Central memory CD4-positive, alpha-beta T cell (primary cell): ENCODE measurements around the gene SLC14A1.

Experiments used
- DNase-seq: peaks from one replicate; pipeline ENCODE4 v3.0.0; 2022
- total RNA-seq, 3 experiments: gene quantifications; one replicate each; lab custom pipeline; 2026; lab: John Stamatoyannopoulos, UW

SLC14A1 gene
- total RNA-seq, result 0.07 to 19.5 (median 0.65) reads per million in 3 experiments

DNA sequence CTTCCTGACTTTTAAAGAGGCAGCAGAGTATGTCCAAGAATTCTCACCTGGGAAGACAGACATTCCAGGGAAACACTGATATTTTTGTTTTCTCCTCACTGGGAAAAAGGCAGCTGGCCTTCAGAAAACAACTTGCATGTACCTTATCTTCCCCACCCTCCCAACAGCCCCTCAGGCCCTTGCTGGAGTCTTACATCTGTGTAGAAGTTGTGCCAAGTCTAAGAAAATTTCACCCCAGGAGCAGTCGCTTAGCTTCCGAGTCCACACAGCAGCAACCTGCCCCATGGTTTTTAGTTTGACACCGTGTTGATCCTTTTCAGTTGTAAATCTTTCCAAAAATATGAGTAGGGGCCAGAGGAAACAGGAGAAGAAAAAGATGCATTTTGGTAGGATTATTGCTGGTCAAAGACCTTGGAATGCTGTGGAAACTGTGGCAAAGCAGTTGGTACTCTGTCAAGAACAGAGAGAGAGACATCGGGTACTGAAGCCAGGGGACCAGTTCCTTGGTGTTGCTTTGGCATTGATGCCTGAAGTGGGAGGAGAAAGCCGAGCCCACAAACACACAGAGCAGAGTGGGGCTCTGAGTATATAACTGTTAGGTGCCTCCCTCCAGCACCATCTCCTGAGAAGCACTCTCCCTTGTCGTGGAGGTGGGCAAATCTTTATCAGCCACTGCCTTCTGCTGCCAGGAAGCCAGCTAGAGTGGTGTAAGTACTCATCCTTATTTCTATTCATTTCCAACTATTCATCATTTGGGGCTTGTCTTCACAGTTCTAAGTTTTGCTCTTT is at the start of gene SLC14A1:
SLC14A1 (plus strand) TSS at position 615 of the 789 bp plus-strand sequence. CDS start 6,140 bp downstream, outside the sequence.
- DNase-seq, result no peak

DNA sequence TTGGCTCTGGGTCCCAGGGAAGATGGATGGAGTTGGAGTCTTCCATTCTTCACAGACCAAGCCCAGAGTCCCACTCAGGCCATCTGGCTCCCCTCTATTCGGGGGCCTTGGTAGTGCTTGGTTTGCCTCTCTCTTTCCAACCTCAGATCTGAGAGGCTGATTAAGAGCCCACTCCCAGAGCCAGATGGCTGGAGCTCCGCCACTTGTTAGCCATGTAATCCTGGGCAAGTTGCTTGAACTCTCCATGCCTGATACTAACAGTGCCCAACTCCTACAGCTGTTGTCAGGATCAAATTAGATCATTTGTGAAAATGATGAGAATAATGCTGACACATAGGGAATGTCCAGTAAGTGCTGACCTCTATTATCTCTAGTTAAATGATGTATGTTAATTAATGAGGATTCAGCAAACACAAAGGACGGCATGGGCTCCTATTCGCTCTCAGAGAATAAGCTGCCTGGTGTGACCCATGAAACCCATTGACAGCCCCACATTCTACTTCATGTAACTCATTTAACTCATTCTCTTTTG is 46.6 kb upstream of the SLC14A1 start:
- no peak for DNase-seq

DNA sequence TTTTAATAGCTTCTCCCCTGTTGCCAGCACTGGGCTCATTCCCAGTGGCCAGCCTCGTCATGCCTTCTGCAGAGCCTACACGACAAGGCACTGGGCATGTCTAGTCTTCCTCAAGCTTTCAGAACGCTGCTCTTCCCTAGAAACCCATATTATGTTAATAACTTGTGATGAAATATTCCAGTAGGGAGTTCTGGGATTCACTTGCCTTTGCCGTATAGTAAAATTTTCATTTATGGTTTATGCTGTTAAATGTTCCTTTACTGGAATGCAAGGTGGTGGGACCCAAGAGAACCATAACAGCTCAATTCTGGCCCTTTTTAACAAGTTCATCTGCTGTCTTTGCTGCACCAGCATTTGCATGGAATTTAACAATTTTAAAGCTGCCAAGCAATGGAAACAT is 45.5 kb upstream of the SLC14A1 start:
- DNase-seq, result no peak

DNA sequence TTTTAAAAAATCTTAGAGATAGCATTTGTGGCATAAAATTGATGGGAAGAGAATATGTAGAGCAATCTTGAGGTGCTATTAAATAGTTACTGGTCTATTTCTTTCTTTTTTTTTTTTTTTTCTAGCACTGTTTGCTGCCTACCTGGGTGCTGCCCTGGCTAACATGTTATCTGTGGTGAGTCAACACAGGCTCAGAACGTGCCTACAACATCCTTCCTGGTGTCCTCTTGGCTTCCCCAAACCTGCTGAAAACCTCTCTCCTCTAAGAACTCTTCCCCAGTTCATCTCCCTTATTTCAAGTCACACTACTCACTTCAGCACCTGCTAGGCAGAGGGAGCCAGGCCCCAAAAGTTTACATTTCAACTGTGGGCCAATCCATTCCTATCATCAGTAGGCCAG is 45.1 kb upstream of the SLC14A1 start:
- no peak for DNase-seq

DNA sequence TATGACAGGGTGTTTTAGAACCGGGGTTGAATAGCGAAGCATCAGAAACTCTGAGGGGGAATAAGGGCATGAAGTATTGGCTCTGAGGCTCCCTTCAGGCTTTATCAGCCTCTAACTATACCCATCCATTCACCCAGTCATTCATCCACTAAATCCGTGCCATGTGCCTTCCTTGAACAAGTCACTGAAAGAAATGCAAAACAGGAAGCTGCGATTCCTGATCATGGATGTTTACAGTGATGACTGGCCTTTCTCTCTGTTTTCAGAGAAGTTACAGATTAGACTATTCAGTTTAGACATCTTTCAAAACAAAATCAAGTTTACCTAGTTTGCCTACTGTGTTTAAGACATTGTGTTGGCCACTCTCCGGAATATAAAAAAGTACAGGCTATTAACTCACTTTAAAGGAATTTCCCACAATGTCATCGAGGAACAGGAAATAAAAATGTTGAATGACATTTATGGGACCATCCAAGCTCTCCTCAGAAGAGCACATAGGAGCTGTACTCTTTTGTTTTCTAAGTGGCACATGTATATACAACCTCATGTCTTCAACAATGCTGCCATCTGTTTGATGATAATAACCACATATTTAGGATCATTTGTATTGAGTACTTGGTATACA is 43.8 kb upstream of the SLC14A1 start:
- no peak for DNase-seq

DNA sequence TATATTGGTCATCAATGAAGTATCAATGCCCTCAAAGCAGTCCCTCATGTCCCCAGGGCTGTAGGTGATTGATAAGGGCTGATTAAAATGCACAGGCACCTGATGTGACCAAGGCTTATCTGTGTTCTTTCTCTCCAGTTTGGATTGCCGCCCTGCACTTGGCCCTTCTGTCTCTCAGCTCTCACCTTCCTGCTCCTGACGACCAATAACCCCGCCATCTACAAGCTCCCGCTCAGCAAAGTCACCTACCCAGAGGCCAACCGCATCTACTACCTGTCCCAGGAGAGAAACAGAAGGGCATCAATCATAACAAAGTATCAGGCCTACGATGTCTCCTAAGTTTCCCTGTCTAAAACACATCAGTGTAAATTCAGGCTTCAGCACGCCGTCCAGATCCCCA is 41.8 kb upstream of the SLC14A1 start:
- DNase-seq, result no peak

DNA sequence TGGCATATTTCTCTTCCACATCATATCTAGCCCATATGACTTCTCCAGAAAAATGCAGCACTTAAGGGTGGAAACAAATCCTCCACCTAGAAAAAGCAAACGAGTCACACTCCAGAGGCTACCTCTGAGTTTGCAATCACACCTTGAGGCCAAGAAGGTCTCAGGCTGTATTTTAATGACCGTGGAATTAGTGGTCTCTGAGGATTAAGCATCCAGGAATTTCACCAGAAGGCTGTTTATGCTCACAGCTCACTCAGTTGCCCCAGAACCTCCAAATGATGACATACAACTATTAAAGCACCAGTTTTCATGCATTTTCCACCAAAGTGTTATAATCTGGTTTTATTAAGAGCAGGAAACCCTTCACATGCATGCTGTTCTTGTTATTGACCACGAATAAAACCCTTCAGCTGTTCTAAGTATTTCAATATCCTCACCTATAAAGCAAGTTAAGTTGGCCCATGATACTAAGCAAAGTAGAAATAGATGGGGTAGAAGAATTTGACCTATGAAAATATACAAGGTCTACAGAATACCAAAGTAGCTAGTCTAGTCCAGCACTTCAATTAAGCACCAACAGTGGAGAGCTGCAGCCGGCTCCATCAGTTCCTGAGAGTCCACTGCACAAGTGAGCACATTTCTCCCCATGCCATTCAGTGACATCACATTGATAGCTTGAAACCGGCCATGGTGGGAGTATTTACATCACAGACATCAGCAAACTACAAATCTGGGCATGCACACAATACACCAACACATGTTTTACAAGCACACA is 39.5 kb upstream of the SLC14A1 start:
- no peak for DNase-seq

DNA sequence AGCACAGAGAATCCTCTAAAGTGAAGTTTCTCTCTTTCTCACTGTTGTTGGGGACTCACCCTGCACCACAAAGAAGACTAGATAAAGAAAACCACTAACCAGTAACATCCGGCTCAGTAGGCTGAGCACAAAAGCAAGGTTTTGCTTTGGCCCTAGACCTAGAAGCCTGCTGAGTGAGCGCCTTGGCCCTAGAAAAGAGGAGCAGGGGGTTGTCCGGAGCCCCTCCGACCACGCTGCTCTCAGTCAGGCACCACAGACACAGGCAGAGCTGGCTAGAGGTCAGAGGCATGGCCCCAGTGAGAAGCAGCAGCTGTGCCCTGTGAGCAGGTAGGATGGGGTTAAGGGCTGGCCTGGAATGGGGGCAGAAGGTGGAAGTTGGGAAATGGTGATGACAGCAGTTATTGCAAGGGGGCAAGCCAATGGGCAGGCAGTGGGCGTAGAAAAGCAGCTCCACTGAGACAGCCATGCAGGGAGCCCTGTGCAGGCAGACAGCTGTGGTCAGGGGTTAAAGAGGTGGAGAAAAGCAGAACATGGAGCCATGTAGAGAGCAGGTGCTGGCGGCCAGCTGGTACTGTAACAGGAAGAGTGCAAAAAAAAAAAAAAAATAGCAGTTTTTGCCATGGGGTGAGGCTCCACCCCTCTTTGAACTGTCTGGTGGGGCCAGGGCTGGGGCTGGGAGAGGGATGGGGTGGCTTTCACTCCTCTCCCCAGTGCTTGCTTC is 36.9 kb upstream of the SLC14A1 start:
- DNase-seq, result peak; percentile 78

DNA sequence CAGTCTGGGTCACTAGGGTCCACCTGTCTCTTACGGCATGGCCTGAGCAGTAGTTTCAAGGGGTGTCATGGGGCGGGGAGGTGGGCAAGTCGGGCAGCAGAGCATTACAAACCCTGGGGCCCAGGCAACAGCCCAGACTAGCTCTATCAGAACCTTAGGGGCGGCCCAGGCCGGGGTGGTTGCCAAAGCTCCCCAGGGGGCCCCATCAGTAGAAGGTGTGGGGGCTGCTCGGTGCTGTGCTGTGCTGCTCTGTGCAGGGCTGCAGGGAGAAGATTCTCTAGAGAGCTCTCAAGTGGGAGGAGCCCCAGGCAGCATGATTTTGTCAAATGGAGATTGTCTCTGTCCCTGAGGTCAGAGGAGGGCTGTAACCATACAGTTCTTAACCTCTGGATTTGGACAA is 36.4 kb upstream of the SLC14A1 start:
- no peak for DNase-seq

DNA sequence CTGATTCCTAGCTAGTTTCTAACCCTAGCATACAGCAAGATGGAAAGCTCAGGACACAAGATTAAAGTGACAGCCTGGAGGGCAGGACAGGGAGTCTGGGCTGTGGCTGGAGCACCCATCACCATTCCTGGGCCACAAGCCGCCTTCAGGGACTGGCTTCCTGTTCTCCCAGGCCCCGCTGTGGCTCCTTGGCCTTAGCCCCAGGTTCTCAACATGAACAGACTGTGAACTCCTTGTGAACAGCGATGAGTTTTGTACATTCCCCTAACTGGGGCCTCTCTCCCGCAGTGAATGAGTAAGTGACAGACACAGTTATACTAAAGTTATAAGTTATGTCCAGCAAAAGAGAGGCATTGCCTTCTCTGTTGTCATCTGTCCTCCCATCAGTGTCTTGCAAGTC is 35.9 kb upstream of the SLC14A1 start:
- no peak for DNase-seq

DNA sequence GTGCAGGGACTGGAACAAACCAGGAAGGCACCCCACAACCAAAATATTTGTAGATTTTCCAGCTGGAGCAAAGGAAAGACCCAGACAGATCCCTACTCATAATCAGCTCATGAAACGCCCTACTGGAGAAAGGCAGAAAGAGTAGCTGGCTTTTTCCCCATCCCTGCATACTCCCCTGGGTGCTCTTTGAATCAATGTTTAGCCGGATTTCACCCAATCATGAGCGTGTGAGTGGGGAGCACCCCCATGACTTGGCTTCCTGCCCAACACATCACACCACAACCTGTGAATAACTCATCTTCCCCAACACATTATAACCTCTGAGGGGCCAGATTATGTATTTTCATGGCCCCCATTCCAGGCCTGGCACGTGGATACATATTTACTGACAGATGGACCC is 35.1 kb upstream of the SLC14A1 start:
- DNase-seq, result peak; percentile 28

DNA sequence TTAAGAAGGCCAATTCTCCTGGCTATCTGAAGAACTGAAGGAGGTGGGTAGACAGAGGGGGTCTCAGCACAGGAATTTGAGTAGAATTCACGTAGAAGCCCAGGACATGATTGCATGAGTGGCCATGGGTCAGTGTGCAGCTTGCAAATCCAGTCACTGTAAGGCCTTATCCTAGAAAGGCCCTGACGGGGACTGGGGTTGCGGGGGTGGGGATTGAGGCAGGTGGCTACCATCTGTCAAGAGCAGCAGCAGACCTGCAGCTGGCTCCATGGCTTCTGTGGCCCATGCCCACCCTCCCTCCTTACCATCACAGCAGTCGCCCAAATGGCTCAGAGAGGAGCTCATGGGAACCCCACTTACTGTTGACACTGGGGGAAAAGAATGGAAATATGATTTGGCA is 34.6 kb upstream of the SLC14A1 start:
- DNase-seq, result no peak

DNA sequence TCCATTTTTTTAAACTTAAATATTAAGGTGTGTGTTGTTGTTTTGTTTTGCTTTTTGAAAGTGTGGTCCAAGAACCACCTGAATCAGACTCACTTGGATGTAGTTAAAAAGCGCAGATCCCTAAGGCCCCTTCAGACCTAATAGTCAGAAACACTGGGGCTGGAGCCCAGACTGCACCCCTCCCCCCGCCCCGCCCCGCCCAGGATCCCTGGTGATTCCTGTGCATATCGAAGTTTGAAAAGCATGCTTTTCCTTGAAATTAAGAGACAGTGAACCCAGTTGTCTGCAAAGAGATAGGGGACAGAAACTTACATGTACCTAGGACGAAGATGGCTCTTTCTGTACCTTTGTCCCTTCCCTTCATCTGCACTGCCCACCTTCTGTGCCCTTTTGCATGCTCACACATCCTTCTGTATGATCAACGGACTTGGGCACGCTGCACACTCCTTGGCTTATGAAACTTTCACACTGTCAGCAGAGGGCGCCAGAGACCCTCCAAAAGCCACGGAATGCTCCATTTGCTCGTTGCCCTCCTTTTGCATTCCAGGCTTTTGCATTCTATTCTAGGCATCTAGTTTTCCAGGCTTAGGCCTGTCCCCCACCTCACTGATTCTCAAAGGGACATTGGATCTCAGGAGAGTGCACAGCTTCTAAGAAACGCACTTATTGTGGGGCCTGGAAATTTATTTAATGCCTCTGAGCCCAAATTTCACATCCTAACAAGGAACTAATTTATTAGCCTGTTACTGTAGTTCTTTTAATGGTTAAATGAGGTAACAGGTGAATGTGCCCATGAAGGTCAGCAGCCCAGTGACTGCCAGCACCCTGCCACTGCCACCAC is 32.8 kb upstream of the SLC14A1 start:
- peak; percentile 54 for DNase-seq

DNA sequence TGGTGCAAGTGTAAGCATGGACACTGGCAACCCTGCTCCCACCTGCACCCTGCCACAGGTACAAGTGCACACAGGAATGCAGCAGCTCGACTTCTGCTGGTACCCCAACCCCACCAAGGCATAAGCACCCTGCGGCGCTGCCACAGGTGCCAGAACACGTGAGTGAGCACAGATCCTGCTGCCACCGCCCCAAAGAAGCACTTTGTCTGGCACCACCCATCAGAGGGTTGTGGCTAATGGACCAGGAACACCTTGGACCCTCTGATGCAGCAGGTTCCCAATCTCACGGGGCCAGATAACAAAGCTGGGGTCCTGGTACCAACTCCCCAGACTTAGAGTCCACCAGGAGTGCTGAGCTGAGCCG is 32.2 kb upstream of the SLC14A1 start:
- DNase-seq, result no peak

DNA sequence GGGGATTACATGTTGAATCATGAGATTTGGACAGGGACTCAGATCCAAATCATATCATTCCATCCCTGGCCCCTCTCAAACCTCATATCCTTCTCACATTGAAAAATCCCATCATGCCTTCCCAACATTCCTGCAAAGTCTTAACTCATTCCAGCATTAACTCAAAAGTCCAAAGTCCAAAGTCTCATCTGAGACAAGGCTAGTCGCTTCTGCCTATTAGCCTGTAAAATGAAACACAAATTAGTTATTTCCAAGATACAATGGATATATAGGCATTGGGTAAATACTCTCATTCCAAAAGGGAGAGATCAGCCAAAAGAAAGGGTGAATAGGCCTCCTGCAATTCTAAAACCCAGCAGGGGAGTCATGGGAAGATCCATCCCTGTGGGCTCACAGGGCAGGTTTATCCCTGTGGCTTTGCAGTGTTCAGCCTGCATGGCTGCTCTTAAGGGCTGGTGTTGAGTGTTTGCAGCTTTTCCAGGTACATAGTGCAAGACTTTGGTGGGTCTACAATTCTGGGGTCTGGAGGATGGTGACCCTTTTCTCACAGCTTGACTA is 21.2 kb upstream of the SLC14A1 start:
- no peak for DNase-seq

DNA sequence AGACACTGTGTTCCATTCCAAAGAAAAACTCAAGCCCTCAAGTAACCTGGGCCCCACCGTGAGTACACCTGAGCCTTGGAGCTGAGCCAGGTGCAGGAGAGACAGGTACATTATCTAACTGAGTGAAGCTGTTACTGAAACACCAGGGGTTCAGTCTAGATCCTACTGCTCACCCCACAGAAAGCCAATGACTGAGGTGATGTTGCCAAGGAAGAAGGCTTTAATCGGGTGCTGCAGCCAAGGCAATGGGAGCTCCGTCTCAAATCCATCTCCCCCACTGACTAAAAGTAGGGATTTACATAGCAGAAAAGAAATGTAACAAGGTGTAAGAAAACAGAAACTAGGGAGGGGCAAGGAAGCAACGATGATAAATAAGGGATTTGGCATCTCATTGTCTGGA is 15.2 kb upstream of the SLC14A1 start:
- no peak for DNase-seq

DNA sequence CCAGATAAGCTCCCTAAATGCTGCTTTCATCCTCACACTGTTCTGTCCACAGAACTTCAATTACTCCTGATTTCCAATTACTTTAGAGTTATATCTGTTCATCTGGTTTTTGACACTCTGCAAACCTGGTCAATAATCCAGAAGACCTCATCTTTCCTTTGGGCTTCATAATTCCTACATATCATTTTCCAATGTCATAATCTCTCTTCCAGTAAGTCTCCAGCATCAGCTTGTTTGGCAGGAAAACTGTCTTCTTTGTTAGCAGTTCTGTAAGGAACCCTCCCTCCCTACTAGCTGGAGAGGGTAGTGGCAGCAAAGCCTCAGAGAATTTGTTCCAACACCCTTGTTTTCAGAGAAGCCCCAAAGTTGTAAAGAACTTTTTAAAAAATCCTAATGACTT is 11.9 kb upstream of the SLC14A1 start:
- no peak for DNase-seq

DNA sequence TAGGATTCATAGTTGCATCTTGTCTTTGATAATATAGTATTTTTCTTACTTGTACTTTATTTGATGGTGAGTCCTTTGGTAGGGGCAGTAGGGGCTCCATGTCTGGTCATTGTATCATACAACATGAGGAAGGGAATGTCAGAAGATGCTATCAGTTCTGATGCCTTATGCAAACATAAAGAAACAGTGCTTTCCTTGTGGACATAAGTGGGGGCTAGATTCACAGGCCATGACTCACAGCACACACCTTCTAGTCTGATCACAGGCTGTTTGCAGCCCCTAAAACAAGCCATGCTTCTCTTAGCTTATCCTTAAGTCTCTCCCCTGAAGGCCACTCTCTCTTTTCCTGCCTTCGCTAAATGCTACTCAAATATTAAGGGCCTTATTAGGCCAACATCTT is 10.7 kb upstream of the SLC14A1 start:
- no peak for DNase-seq

DNA sequence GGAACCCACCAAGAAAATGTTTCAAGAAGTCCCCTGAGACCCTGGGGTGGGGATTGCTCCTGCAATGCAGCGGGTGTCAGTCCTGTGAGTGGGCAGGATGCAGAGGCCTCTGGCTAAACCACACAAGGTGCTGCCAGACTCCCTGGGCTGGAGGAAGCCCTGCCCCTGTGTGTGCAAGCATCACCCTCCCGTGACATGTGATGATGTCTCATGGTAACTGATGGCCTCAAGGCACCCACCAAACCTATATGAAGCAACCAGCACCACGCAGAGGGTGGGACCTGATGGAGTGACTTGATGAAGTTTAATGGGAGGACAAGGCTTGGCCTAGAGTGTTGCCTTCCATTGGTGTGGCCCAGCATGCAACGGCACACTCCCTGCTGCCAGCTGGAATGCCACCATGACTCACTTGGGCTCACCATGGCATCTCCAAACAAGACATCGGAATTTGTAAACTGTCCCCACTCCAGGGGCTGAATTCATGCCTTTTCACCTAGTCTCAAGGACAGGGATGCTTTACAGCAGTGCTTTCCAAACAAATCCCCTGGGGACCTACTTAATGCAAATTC is 8.7 kb upstream of the SLC14A1 start:
- DNase-seq, result no peak

DNA sequence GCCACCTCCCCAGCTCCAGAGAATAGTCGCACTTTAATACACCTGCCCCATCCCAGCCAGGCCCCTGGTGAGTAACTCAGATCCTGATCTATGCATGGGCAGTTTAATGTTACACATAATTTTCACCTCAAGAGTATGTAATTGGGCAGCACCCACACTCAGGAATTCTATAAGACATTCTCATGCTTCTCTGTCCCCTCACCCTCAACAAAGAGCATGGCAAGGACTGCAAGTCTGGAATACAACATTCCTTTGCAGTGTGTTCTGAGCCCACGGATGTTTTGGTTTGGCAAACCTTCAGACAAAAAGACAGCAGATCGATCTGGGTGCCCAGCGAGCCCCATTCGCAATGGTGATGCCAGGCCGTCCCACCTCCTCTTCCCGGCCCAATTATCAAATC is 4.9 kb upstream of the SLC14A1 start:
- DNase-seq, result no peak

DNA sequence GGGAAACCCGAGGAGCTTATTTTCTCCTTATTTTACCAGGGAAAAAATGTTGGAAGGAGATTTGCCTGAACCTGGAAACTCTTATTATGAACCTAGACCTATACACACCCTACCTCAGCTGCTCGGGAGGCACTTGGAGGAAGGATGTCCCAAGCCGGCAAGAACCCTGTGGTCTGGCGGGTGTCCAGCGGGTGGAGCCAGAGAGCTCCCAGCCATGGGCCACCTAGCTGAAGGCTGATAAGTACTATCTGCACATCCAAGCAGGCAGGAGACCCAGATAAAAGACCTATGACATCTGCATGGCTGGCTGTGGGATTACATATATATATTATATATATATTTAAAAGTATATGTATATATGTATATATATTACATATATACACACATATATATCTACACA is 1.1 kb upstream of the SLC14A1 start:
- DNase-seq, result peak; percentile 43
